B cell (primary cell): ENCODE data around the gene NSFL1C.

Source experiments
- CTCF ChIP-seq: fragments of 200-600 bp; IDR thresholded peaks from one replicate; pipeline ENCODE4 v1.8.0; 2022; ENCODE audit warnings: antibody characterized with exemption, mild to moderate bottlenecking
- EZH2 ChIP-seq: IDR thresholded peaks from 2 replicates; pipeline ENCODE4 v1.6.1; 2012; ENCODE audit warnings: borderline replicate concordance, low read depth, mild to moderate bottlenecking, moderate library complexity, low read length; ENCODE audit not compliant: insufficient read depth, poor library complexity, severe bottlenecking

- no peak for TF ChIP-seq CTCF
- TF ChIP-seq EZH2, result no peak
Measured at GRCh38 chr20:1443085-1443484, 23.6 kb downstream of the NSFL1C start.
